Measurements from ENCODE around the gene VAMP1. TPM values are rescaled to one million over a fixed set of nuclear protein-coding genes. Genes with fewer than 3 reads are reported as not detected.
"Not testable (repeated sequence)": the region's sequence is repeated elsewhere in the genome, so short reads cannot be mapped to it uniquely, and the experiment has no call there.

VAMP1 gene
- total RNA-seq, 2 donors from 2014 or later, result 5.6 to 17.8 TPM

- no peaks in the 10 kb centered on the region for H3K27me3 ChIP-seq (ENCODE audit: control insufficient read depth, insufficient read depth, low read length, poor library complexity, severe bottlenecking)
- Mint-ChIP-seq H3K36me3 (ENCODE audit: low read depth) (no peaks in the 10 kb centered on the region), H3K27ac (no peak overlapping the region), H3K27me3 (ENCODE audit: insufficient read depth) (peaks cover 43% of the 10 kb centered on the region), H3K9me3 (peaks cover 28% of the 10 kb centered on the region), H3K4me3 (no peak overlapping the region), H3K4me1 (peaks cover 3% of the 10 kb centered on the region)
- no peak overlapping the region for H3K27ac ChIP-seq (ENCODE audit: low read depth, low read length)
- 89 to 94% methylated on average over 3 of the region's 3 CpGs for WGBS, 2 experiments (ENCODE audit: insufficient coverage in 1 of 2, insufficient read length in 1 of 2)
- H3K9ac ChIP-seq (ENCODE audit: extremely low read depth, low read length, poor library complexity, severe bottlenecking), result no peak overlapping the region
- no peak overlapping the region for H3K4me3 ChIP-seq (ENCODE audit: low read length)
- H3K36me3 ChIP-seq (ENCODE audit: control insufficient read depth, insufficient read depth, low read length), result no peaks in the 10 kb centered on the region
- no peak for DNase-seq
- no peak for TF ChIP-seq CTCF (conservative IDR thresholded peaks at IDR 0.05)
- peaks cover 8% of the 10 kb centered on the region for H3K9me3 ChIP-seq (ENCODE audit: control insufficient read depth, low read length)
- H3K4me1 ChIP-seq (ENCODE audit: control insufficient read depth, insufficient read depth, low read length), result no peaks in the 10 kb centered on the region
Measured at GRCh38 chr12:6476489-6476888, 6.0 kb upstream of the VAMP1 start.

GRCh38 chr12:6475233-6475975 lies 4.9 kb upstream of the VAMP1 start:
- not testable (repeated sequence) for H3K4me1 Mint-ChIP-seq; H3K27me3 ChIP-seq (ENCODE audit: control insufficient read depth, insufficient read depth, low read length, poor library complexity, severe bottlenecking); H3K4me1 ChIP-seq (ENCODE audit: control insufficient read depth, insufficient read depth, low read length); H3K4me3 Mint-ChIP-seq; DNase-seq; H3K36me3 Mint-ChIP-seq (ENCODE audit: low read depth); H3K9ac ChIP-seq (ENCODE audit: extremely low read depth, low read length, poor library complexity, severe bottlenecking); H3K27ac ChIP-seq (ENCODE audit: low read depth, low read length); H3K4me3 ChIP-seq (ENCODE audit: low read length); H3K36me3 ChIP-seq (ENCODE audit: control insufficient read depth, insufficient read depth, low read length); H3K27ac Mint-ChIP-seq; H3K9me3 ChIP-seq (ENCODE audit: control insufficient read depth, low read length)
- Mint-ChIP-seq H3K27me3 (ENCODE audit: insufficient read depth) (peaks cover 43% of the 10 kb centered on the region), H3K9me3 (peaks cover 28% of the 10 kb centered on the region)
- 86 to 95% methylated on average over 4 to 38 of the region's 48 CpGs for WGBS, 2 experiments (ENCODE audit: insufficient coverage in 1 of 2, insufficient read length in 1 of 2)

- Histone ChIP-seq H3K4me1 (ENCODE audit: control insufficient read depth, insufficient read depth, low read length) (no peaks in the 10 kb centered on the region), H3K9me3 (ENCODE audit: control insufficient read depth, low read length) (peaks cover 8% of the 10 kb centered on the region), H3K27ac (ENCODE audit: low read depth, low read length) (no peak overlapping the region), H3K9ac (ENCODE audit: extremely low read depth, low read length, poor library complexity, severe bottlenecking) (no peak overlapping the region), H3K27me3 (ENCODE audit: control insufficient read depth, insufficient read depth, low read length, poor library complexity, severe bottlenecking) (no peaks in the 10 kb centered on the region), H3K36me3 (ENCODE audit: control insufficient read depth, insufficient read depth, low read length) (no peaks in the 10 kb centered on the region), H3K4me3 (ENCODE audit: low read length) (no peak overlapping the region)
- Mint-ChIP-seq H3K4me3 (no peak overlapping the region), H3K27ac (no peak overlapping the region), H3K4me1 (peaks cover 18% of the 10 kb centered on the region), H3K27me3 (ENCODE audit: insufficient read depth) (peaks cover 23% of the 10 kb centered on the region), H3K9me3 (peaks cover 25% of the 10 kb centered on the region), H3K36me3 (ENCODE audit: low read depth) (peaks cover 7% of the 10 kb centered on the region)
- DNase-seq, result no peak
- no peak for TF ChIP-seq CTCF (conservative IDR thresholded peaks at IDR 0.05)
- WGBS, 2 experiments (ENCODE audit: insufficient coverage in 1 of 2, insufficient read length in 1 of 2), result 95 to 97% methylated on average over 10 to 11 of the region's 11 CpGs
Measured at GRCh38 chr12:6472491-6472890, 2.0 kb upstream of the VAMP1 start.

All from endodermal cell (in vitro differentiated cells).